ENCODE measurements around the gene LEPR. TPM values are rescaled to one million over a fixed set of nuclear protein-coding genes. Genes with fewer than 3 reads are reported as not detected.

LEPR gene
- total and polyA plus RNA-seq, 7 experiments from 2014 or later: 1.2 to 3.0 (median 2.0) TPM

DNA sequence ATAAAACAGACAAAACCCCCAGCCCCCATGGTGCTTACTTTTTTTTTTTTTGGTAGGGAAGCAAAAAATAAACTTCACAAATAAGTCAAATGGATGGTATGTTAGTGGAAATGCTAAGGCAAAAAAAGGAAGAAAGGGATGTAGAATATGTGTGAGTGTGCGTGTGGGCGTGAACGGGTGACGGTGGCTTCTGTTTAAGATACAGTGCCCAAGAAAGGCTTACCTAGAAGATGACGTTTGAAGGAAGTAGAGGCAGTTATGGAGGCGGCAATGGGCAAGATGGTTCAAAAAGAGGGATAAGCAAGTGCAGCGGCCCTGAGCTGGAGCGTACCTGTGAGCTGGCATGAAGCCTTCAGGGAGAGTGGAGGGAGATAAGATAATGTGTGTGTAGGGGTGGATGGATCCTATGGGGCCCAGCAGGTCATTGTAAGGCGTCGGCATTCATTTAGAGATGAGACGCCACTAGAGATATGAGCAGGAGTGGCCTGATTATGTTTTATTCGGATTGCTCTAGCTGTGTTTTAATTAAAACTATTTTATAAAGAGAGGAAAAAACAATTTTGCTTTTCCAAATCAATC, 19.9 kb downstream of the LEPR start:
- intact Hi-C loops (cut with micrococcal nuclease): no loop called here
- H3K9me3 ChIP-seq (ENCODE audit: control insufficient read depth in 2 of 3, low read length in 3 of 3): no peaks in the 10 kb centered on the region
- H3K36me3 Mint-ChIP-seq: peaks cover 0 to 7% (median 0%) of the 10 kb centered on the region in 5 donors
- no peak overlapping the region for H3K4me3 ChIP-seq (ENCODE audit: low read length)
- ATAC-seq (no peak), DNase-seq (no peak)
- no peak overlapping the region for H3K27ac Mint-ChIP-seq
- H3K27ac ChIP-seq (ENCODE audit: low read depth, low read length): no peak overlapping the region
- H3K4me1 ChIP-seq (ENCODE audit: control insufficient read depth in 2 of 2, insufficient read depth in 2 of 2, low read length in 2 of 2): no peaks in the 10 kb centered on the region
- H3K4me3 Mint-ChIP-seq: no peak overlapping the region
- H3K36me3 ChIP-seq (ENCODE audit: control insufficient read depth in 2 of 3, insufficient read depth in 3 of 3, low read length in 3 of 3): no peaks in the 10 kb centered on the region
- no peaks in the 10 kb centered on the region for H3K27me3 ChIP-seq (ENCODE audit: control insufficient read depth in 2 of 2, insufficient read depth in 2 of 2, low read length in 2 of 2)
- peaks cover 0 to 6% (median 0%) of the 10 kb centered on the region in 7 donors for H3K4me1 Mint-ChIP-seq
- ChIA-PET CTCF (interaction anchor here (1.1 kb wide), 1 partner anchor 1039 kb away, joined by 3 read pairs; no protein-coding TSS in a partner anchor), POLR2A (no interaction called here)
- peaks cover 0 to 5% (median 0%) of the 10 kb centered on the region in 5 donors for H3K27me3 Mint-ChIP-seq
- H3K9me3 Mint-ChIP-seq: no peaks in the 10 kb centered on the region

DNA sequence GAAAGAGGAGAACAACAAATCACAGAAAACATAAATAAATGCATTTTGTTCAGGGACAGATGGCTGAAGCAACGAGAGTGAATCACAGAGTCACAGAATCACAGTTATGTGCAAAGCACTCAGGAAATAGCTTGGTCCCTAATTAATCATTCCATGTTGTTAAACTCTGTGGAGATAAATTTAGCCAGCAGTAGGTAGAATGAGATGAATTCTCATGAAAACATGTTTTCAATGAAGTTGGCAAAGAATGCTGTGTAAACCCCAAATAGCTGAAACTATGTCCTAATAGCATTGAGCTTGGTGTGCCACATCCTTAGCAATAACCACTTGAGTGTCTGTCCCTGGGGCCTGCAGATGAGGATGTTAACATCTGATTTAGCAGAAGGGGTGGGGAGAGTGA, 20.4 kb downstream of the LEPR start:
- no peak for ATAC-seq
- H3K27me3 ChIP-seq (ENCODE audit: control insufficient read depth in 2 of 2, insufficient read depth in 2 of 2, low read length in 2 of 2): no peaks in the 10 kb centered on the region
- ChIA-PET CTCF (interaction anchor here (1.1 kb wide), 1 partner anchor 1038 kb away, joined by 3 read pairs; no protein-coding TSS in a partner anchor), POLR2A (no interaction called here)
- no peak for DNase-seq
- Mint-ChIP-seq H3K27ac (no peak overlapping the region), H3K9me3 (no peaks in the 10 kb centered on the region), H3K4me1 (peaks cover 0 to 6% (median 0%) of the 10 kb centered on the region in 7 donors), H3K27me3 (peaks cover 0 to 5% (median 0%) of the 10 kb centered on the region in 5 donors), H3K4me3 (no peak overlapping the region), H3K36me3 (peaks cover 0 to 7% (median 0%) of the 10 kb centered on the region in 5 donors)
- H3K36me3 ChIP-seq (ENCODE audit: control insufficient read depth in 2 of 3, insufficient read depth in 3 of 3, low read length in 3 of 3): no peaks in the 10 kb centered on the region
- H3K4me3 ChIP-seq (ENCODE audit: low read length): no peak overlapping the region
- H3K4me1 ChIP-seq (ENCODE audit: control insufficient read depth in 2 of 2, insufficient read depth in 2 of 2, low read length in 2 of 2): no peaks in the 10 kb centered on the region
- intact Hi-C loops (cut with micrococcal nuclease): no loop called here
- no peaks in the 10 kb centered on the region for H3K9me3 ChIP-seq (ENCODE audit: control insufficient read depth in 2 of 3, low read length in 3 of 3)
- no peak overlapping the region for H3K27ac ChIP-seq (ENCODE audit: low read depth, low read length)

DNA sequence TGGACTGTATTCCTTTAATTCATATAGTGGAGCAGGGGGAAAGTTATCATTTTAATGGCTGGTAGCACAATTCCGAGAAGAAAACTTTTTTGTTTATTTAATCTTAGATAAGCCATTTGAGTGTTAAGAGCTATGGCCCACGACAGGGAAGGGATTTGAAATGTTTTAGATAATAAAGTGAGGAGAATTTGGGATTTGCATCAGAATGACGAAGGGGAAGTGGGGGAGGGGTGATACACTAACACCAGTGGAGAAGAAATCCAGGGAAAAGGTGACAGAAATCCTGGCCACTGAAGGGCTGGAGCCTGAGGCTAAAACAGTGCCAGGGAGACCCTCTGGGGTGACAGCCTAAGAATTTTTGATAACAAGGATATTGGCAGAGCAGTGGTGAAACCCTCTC, 21.0 kb downstream of the LEPR start:
- Mint-ChIP-seq H3K27me3 (peaks cover 0 to 5% (median 0%) of the 10 kb centered on the region in 5 donors), H3K9me3 (no peaks in the 10 kb centered on the region), H3K27ac (no peak overlapping the region), H3K4me3 (no peak overlapping the region), H3K4me1 (peaks cover 0 to 3% (median 0%) of the 10 kb centered on the region in 7 donors), H3K36me3 (peaks cover 0 to 7% (median 0%) of the 10 kb centered on the region in 5 donors)
- Histone ChIP-seq H3K36me3 (ENCODE audit: control insufficient read depth in 2 of 3, insufficient read depth in 3 of 3, low read length in 3 of 3) (no peaks in the 10 kb centered on the region), H3K27ac (ENCODE audit: low read depth, low read length) (no peak overlapping the region), H3K4me3 (ENCODE audit: low read length) (no peak overlapping the region), H3K4me1 (ENCODE audit: control insufficient read depth in 2 of 2, insufficient read depth in 2 of 2, low read length in 2 of 2) (no peaks in the 10 kb centered on the region), H3K27me3 (ENCODE audit: control insufficient read depth in 2 of 2, insufficient read depth in 2 of 2, low read length in 2 of 2) (no peaks in the 10 kb centered on the region), H3K9me3 (ENCODE audit: control insufficient read depth in 2 of 3, low read length in 3 of 3) (no peaks in the 10 kb centered on the region)
- DNase-seq: no peak
- CTCF ChIA-PET: no interaction called here
- intact Hi-C loops (cut with micrococcal nuclease): no loop called here
- POLR2A ChIA-PET: no interaction called here
- no peak for ATAC-seq

DNA sequence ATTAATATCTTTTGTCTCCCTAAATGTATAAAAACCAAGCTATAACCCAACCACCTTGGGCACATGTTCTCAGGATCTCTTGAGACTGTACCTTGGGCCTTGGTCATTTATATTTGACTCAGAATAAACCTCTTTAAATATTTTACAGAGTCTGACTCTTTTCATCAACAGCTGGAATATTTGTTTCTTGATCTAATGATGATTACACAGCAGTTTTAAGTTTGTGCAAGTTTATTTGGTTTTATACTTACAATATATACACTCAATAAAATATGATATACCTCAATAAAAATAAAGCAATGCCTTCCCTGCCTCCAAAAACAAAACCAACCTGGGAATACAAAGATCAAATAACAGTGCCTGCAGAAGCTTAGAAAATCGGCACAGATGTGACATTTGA, 22.0 kb downstream of the LEPR start:
- Histone ChIP-seq H3K4me1 (ENCODE audit: control insufficient read depth in 2 of 2, insufficient read depth in 2 of 2, low read length in 2 of 2) (no peaks in the 10 kb centered on the region), H3K36me3 (ENCODE audit: control insufficient read depth in 2 of 3, insufficient read depth in 3 of 3, low read length in 3 of 3) (no peaks in the 10 kb centered on the region), H3K4me3 (ENCODE audit: low read length) (no peak overlapping the region), H3K27ac (ENCODE audit: low read depth, low read length) (no peak overlapping the region), H3K9me3 (ENCODE audit: control insufficient read depth in 2 of 3, low read length in 3 of 3) (no peaks in the 10 kb centered on the region), H3K27me3 (ENCODE audit: control insufficient read depth in 2 of 2, insufficient read depth in 2 of 2, low read length in 2 of 2) (no peaks in the 10 kb centered on the region)
- Mint-ChIP-seq H3K4me1 (no peaks in the 10 kb centered on the region), H3K9me3 (no peaks in the 10 kb centered on the region), H3K27me3 (peaks cover 0 to 7% (median 0%) of the 10 kb centered on the region in 5 donors), H3K36me3 (peaks cover 0 to 5% (median 0%) of the 10 kb centered on the region in 5 donors), H3K4me3 (no peak overlapping the region), H3K27ac (no peak overlapping the region)
- CTCF ChIA-PET: no interaction called here
- DNase-seq (no peak), ATAC-seq (no peak)
- intact Hi-C loops (cut with micrococcal nuclease): no loop called here
- POLR2A ChIA-PET: no interaction called here

DNA sequence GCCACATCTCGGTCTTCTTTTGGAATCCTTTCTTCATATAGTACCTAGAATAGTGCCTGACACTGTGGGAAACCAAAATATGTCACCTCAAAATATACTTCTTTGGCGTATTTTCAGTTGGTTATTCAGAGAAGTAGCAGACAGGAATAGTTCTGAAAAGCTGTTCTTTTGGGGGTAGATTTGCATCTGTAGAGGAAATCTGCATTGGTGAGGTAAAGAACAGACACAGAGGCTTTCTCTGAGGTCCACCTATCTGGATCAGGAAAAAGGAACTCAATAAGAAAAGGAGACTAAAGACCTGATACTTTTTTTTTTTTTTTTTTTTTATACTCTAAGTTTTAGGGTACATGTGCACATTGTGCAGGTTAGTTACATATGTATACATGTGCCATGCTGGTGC, 23.2 kb downstream of the LEPR start:
- H3K4me3 Mint-ChIP-seq: no peak overlapping the region
- peaks cover 0 to 7% (median 0%) of the 10 kb centered on the region in 5 donors for H3K36me3 Mint-ChIP-seq
- Histone ChIP-seq H3K27me3 (ENCODE audit: control insufficient read depth in 2 of 2, insufficient read depth in 2 of 2, low read length in 2 of 2) (no peaks in the 10 kb centered on the region), H3K4me1 (ENCODE audit: control insufficient read depth in 2 of 2, insufficient read depth in 2 of 2, low read length in 2 of 2) (no peaks in the 10 kb centered on the region), H3K4me3 (ENCODE audit: low read length) (no peak overlapping the region), H3K9me3 (ENCODE audit: control insufficient read depth in 2 of 3, low read length in 3 of 3) (no peaks in the 10 kb centered on the region), H3K27ac (ENCODE audit: low read depth, low read length) (no peak overlapping the region), H3K36me3 (ENCODE audit: control insufficient read depth in 2 of 3, insufficient read depth in 3 of 3, low read length in 3 of 3) (no peaks in the 10 kb centered on the region)
- ChIA-PET POLR2A (no interaction called here), CTCF (no interaction called here)
- H3K27me3 Mint-ChIP-seq: peaks cover 0 to 7% (median 0%) of the 10 kb centered on the region in 5 donors
- no peaks in the 10 kb centered on the region for H3K9me3 Mint-ChIP-seq
- intact Hi-C loops (cut with micrococcal nuclease): loop anchor here in 1 of 2 donors (2.0 kb wide), 1 partner anchor 19 kb away; no protein-coding TSS in a partner anchor
- no peak overlapping the region for H3K27ac Mint-ChIP-seq
- no peaks in the 10 kb centered on the region for H3K4me1 Mint-ChIP-seq
- DNase-seq (no peak), ATAC-seq (no peak)

DNA sequence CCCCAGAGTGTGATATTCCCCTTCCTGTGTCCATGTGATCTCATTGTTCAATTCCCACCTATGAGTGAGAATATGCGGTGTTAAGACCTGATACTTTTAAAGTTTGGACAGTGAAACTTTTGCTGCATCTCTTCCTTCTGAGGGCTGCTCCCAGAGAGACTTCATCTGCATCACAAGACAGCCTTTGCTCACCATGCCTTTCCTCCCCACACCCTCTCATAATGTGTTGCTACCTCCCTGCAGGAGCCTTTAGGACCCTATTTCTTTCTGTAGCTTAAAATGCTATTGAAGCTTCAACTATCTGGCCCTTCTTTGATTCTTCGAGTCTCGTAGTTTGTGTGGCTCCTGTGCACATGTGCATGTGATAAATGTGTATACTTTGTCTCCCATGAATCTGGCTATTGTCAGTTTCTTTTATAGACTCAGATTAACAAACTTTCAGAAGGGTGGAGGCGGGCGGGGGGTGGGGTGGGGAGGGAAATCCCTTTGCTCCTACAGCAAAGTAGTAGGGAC, 23.7 kb downstream of the LEPR start:
- DNase-seq (no peak), ATAC-seq (no peak)
- Mint-ChIP-seq H3K27me3 (peaks cover 0 to 9% (median 0%) of the 10 kb centered on the region in 5 donors), H3K27ac (no peak overlapping the region), H3K9me3 (no peaks in the 10 kb centered on the region), H3K4me1 (no peaks in the 10 kb centered on the region), H3K4me3 (no peak overlapping the region), H3K36me3 (peaks cover 0 to 7% (median 0%) of the 10 kb centered on the region in 5 donors)
- Histone ChIP-seq H3K36me3 (ENCODE audit: control insufficient read depth in 2 of 3, insufficient read depth in 3 of 3, low read length in 3 of 3) (no peaks in the 10 kb centered on the region), H3K9me3 (ENCODE audit: control insufficient read depth in 2 of 3, low read length in 3 of 3) (no peaks in the 10 kb centered on the region), H3K27me3 (ENCODE audit: control insufficient read depth in 2 of 2, insufficient read depth in 2 of 2, low read length in 2 of 2) (no peaks in the 10 kb centered on the region), H3K27ac (ENCODE audit: low read depth, low read length) (no peak overlapping the region), H3K4me3 (ENCODE audit: low read length) (no peak overlapping the region), H3K4me1 (ENCODE audit: control insufficient read depth in 2 of 2, insufficient read depth in 2 of 2, low read length in 2 of 2) (no peaks in the 10 kb centered on the region)
- ChIA-PET POLR2A (no interaction called here), CTCF (no interaction called here)
- intact Hi-C loops (cut with micrococcal nuclease): loop anchor here in 1 of 2 donors (2.0 kb wide), 1 partner anchor 19 kb away; no protein-coding TSS in a partner anchor

GRCh38 chr1:65445837-65446236, 25.4 kb downstream of the LEPR start:
- H3K4me3 Mint-ChIP-seq: no peak overlapping the region
- DNase-seq (no peak), ATAC-seq (no peak)
- no peaks in the 10 kb centered on the region for H3K4me1 Mint-ChIP-seq
- Histone ChIP-seq H3K4me3 (ENCODE audit: low read length) (no peak overlapping the region), H3K9me3 (ENCODE audit: control insufficient read depth in 2 of 3, low read length in 3 of 3) (no peaks in the 10 kb centered on the region), H3K36me3 (ENCODE audit: control insufficient read depth in 2 of 3, insufficient read depth in 3 of 3, low read length in 3 of 3) (no peaks in the 10 kb centered on the region), H3K4me1 (ENCODE audit: control insufficient read depth in 2 of 2, insufficient read depth in 2 of 2, low read length in 2 of 2) (no peaks in the 10 kb centered on the region), H3K27me3 (ENCODE audit: control insufficient read depth in 2 of 2, insufficient read depth in 2 of 2, low read length in 2 of 2) (no peaks in the 10 kb centered on the region), H3K27ac (ENCODE audit: low read depth, low read length) (no peak overlapping the region)
- H3K36me3 Mint-ChIP-seq: peaks cover 0 to 4% (median 0%) of the 10 kb centered on the region in 5 donors
- no peaks in the 10 kb centered on the region for H3K9me3 Mint-ChIP-seq
- peaks cover 0 to 9% (median 0%) of the 10 kb centered on the region in 5 donors for H3K27me3 Mint-ChIP-seq
- H3K27ac Mint-ChIP-seq: no peak overlapping the region
- ChIA-PET POLR2A (no interaction called here), CTCF (no interaction called here)
- intact Hi-C loops (cut with micrococcal nuclease): loop anchor here in 1 of 2 donors (2.0 kb wide), 1 partner anchor 17 kb away; no protein-coding TSS in a partner anchor

All from naive thymus-derived CD4-positive, alpha-beta T cell (primary cell).